Caco-2 (cell line): ENCODE measurements around the gene TBX15. TPM values are rescaled to one million over a fixed set of nuclear protein-coding genes. Genes with fewer than 3 reads are reported as not detected.

Experiments
- BruUV-seq: library from RNA; stranded (reverse); fragments of 400-500 nt; replicated peaks from 2 replicates; lab custom pipeline; 2021; lab: Mats Ljungman, UMichigan
- CTCF ChIA-PET: fragments of 300-600 bp; sonication (Branson Sonifier 250); formaldehyde crosslinking; loops from one replicate; lab custom pipeline; 2022; ENCODE audit warnings: antibody characterized with exemption; lab: Charles Lee
- POLR2A ChIA-PET: fragments of 300-600 bp; sonication (Branson Sonifier 250); formaldehyde crosslinking; loops from one replicate; lab custom pipeline; 2022; ENCODE audit warnings: antibody characterized with exemption; lab: Charles Lee
- DNase-seq, 2 experiments: peaks; one replicate each; pipeline versions ENCODE4 v3.0.0 to v3.0.0-alpha.2; 2020 to 2022
- H3K27me3 ChIP-seq: replicated peaks from 2 replicates; pipeline ENCODE4 v1.6.0; 2011; ENCODE audit warnings: low read length; ENCODE audit not compliant: control insufficient read depth, insufficient read depth
- H3K36me3 ChIP-seq: 2 replicates; pipeline ENCODE4 v1.5.1; 2011; ENCODE audit warnings: low read length; ENCODE audit not compliant: control insufficient read depth, insufficient read depth
- H3K4me1 ChIP-seq: fragments of 250-450 bp; sonication (Bioruptor Pico); 2 replicates; pipeline ENCODE4 v1.5.1; 2020; ENCODE audit warnings: mild to moderate bottlenecking
- H3K4me3 ChIP-seq: 2 replicates; pipeline ENCODE4 v1.5.1; 2011; ENCODE audit warnings: low read depth, mild to moderate bottlenecking, control low read depth, low read length
- H3K9me3 ChIP-seq: fragments of 250-450 bp; sonication (Bioruptor Pico); 2 replicates; pipeline ENCODE4 v1.5.1; 2020; ENCODE audit warnings: mild to moderate bottlenecking, moderate library complexity
- H3K27ac Mint-ChIP-seq: one replicate; pipeline ENCODE4 v1.8.0; 2022; ENCODE audit warnings: mixed read lengths; ENCODE audit not compliant: unreplicated experiment
- H3K27me3 Mint-ChIP-seq: one replicate; pipeline ENCODE4 v1.8.0; 2022; ENCODE audit warnings: mixed read lengths; ENCODE audit not compliant: insufficient read depth, unreplicated experiment
- H3K36me3 Mint-ChIP-seq: one replicate; pipeline ENCODE4 v1.8.0; 2022; ENCODE audit warnings: mild to moderate bottlenecking, mixed read lengths; ENCODE audit not compliant: insufficient read depth, unreplicated experiment
- H3K4me1 Mint-ChIP-seq: one replicate; pipeline ENCODE4 v1.8.0; 2022; ENCODE audit warnings: low read depth, mixed read lengths; ENCODE audit not compliant: unreplicated experiment
- H3K4me3 Mint-ChIP-seq: one replicate; pipeline ENCODE4 v1.8.0; 2022; ENCODE audit warnings: mild to moderate bottlenecking, moderate library complexity, mixed read lengths; ENCODE audit not compliant: unreplicated experiment
- H3K9me3 Mint-ChIP-seq: one replicate; pipeline ENCODE4 v1.8.0; 2022; ENCODE audit warnings: mixed read lengths; ENCODE audit not compliant: unreplicated experiment
- intact Hi-C: fragments of 100-400 bp; cut with micrococcal nuclease; formaldehyde crosslinking; loops from one replicate; pipeline ENCODE4 v1.10.0; 2022; ENCODE audit not compliant: unreplicated experiment
- total RNA-seq: library from RNA; stranded (reverse); gene quantifications from 2 replicates; pipeline ENCODE4 v1.2.3, GENCODE V29; 2022
- TF ChIP-seq, protein P1 (sequence below), 2 experiments: fragments of 200-600 bp in 1 of 2; IDR thresholded peaks; 1 replicate in 1 of 2; 2 replicates in 1 of 2; pipeline versions ENCODE4 v1.5.1 to v1.8.0; 2011 to 2022; ENCODE audit warnings: antibody characterized with exemption in 1 of 2, control low read depth in 1 of 2, inconsistent platforms in 1 of 2, low read depth in 1 of 2, low read length in 1 of 2, mild to moderate bottlenecking in 1 of 2, moderate library complexity in 1 of 2; ENCODE audit not compliant: insufficient read depth in 1 of 2, severe bottlenecking in 1 of 2, unreplicated experiment in 1 of 2

The TBX15 gene
- total RNA-seq, 1 experiment from 2014 or later = 0.11 TPM

DNA sequence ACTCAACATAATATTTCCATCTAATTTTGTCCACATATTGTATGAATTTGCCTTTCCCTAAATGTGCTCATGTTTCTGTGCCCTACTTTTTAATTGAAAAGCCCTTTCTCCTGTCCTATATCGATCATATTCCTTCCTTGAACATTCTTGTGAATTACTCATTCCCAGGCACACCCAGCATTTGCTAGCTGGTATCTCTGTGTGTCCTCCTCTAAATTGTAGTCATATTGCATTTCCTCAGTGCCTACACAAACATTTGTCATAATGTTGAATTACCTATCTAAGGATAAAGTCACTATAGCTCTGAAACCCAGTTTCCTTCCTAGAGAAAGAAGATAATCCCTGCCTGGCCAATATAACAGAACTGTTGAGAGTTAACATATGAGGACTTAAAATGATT lies 39.6 kb upstream of the TBX15 start:
- no peaks in the 10 kb centered on the region for H3K9me3 ChIP-seq
- H3K27ac Mint-ChIP-seq = no peak overlapping the region
- H3K27me3 ChIP-seq = no peaks in the 10 kb centered on the region
- no peaks in the 10 kb centered on the region for H3K4me1 Mint-ChIP-seq
- H3K4me1 ChIP-seq = no peaks in the 10 kb centered on the region
- POLR2A ChIA-PET = no interaction called here
- no TSS peak for BruUV-seq
- CTCF ChIA-PET = no interaction called here
- no peak overlapping the region for H3K4me3 ChIP-seq
- no peaks in the 10 kb centered on the region for H3K36me3 ChIP-seq
- H3K36me3 Mint-ChIP-seq = no peaks in the 10 kb centered on the region
- DNase-seq = no peak
- H3K27me3 Mint-ChIP-seq = no peaks in the 10 kb centered on the region
- TF ChIP-seq, protein P1, sequence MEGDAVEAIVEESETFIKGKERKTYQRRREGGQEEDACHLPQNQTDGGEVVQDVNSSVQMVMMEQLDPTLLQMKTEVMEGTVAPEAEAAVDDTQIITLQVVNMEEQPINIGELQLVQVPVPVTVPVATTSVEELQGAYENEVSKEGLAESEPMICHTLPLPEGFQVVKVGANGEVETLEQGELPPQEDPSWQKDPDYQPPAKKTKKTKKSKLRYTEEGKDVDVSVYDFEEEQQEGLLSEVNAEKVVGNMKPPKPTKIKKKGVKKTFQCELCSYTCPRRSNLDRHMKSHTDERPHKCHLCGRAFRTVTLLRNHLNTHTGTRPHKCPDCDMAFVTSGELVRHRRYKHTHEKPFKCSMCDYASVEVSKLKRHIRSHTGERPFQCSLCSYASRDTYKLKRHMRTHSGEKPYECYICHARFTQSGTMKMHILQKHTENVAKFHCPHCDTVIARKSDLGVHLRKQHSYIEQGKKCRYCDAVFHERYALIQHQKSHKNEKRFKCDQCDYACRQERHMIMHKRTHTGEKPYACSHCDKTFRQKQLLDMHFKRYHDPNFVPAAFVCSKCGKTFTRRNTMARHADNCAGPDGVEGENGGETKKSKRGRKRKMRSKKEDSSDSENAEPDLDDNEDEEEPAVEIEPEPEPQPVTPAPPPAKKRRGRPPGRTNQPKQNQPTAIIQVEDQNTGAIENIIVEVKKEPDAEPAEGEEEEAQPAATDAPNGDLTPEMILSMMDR (IDR thresholded peaks at IDR 0.05; ENCODE audit: insufficient read depth in 1 of 2, low read depth in 1 of 2, low read length in 1 of 2, severe bottlenecking in 1 of 2, unreplicated experiment in 1 of 2) = no peak
- intact Hi-C loops = no loop called here
- H3K4me3 Mint-ChIP-seq = no peak overlapping the region
- no peaks in the 10 kb centered on the region for H3K9me3 Mint-ChIP-seq

DNA sequence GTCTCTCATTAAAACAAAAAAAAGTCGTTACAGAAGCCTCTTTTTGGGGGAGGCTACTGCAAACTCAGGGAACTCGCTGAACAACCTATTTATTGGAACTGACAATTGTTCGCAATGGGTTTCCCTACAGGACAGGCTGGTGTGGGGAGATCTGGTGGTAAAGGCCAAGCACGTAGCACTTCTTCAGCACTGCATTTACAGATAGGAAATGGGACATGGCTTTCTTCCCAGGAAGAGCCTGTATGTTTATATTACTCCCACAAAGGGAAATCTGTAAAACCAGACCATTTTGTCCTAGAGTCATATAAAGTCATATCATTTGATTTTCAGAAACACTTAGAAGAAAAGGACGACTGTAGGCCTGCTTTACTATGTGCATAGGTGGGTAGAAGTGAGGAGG lies 38.8 kb upstream of the TBX15 start:
- no peaks in the 10 kb centered on the region for H3K4me1 ChIP-seq
- H3K27me3 ChIP-seq = no peaks in the 10 kb centered on the region
- no peaks in the 10 kb centered on the region for H3K27me3 Mint-ChIP-seq
- TF ChIP-seq, protein P1 (IDR thresholded peaks at IDR 0.05; ENCODE audit: insufficient read depth in 1 of 2, low read depth in 1 of 2, low read length in 1 of 2, severe bottlenecking in 1 of 2, unreplicated experiment in 1 of 2) = no peak
- no peaks in the 10 kb centered on the region for H3K36me3 Mint-ChIP-seq
- no peak overlapping the region for H3K27ac Mint-ChIP-seq
- H3K4me1 Mint-ChIP-seq = no peaks in the 10 kb centered on the region
- no peaks in the 10 kb centered on the region for H3K36me3 ChIP-seq
- H3K4me3 ChIP-seq = no peak overlapping the region
- H3K9me3 Mint-ChIP-seq = no peaks in the 10 kb centered on the region
- no peaks in the 10 kb centered on the region for H3K9me3 ChIP-seq
- ChIA-PET CTCF (no interaction called here), POLR2A (no interaction called here)
- DNase-seq = no peak
- no peak overlapping the region for H3K4me3 Mint-ChIP-seq
- intact Hi-C loops = no loop called here
- BruUV-seq = no TSS peak

DNA sequence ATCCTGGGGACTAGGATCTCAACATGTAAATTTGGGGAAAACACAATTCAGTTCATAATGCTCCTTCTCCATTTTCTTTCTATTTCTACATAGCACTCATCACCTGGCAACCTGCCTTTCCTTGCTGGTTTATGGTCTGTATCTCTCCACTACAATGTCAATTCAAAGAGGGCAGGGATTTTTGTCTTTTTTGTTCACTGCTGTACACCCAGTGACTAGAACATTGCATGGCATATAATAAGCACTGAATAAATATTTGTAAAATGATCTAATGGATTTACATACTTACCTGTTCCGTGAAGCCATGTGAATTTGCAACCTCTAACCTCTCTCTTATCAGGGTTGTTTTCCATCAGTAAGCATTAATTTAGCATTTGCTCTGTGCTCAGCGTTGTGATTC lies 27.4 kb upstream of the TBX15 start:
- H3K4me1 ChIP-seq = no peaks in the 10 kb centered on the region
- H3K36me3 ChIP-seq = no peaks in the 10 kb centered on the region
- no peaks in the 10 kb centered on the region for H3K9me3 ChIP-seq
- H3K4me3 ChIP-seq = no peak overlapping the region
- H3K4me1 Mint-ChIP-seq = no peaks in the 10 kb centered on the region
- H3K27me3 ChIP-seq = no peaks in the 10 kb centered on the region
- ChIA-PET POLR2A (no interaction called here), CTCF (no interaction called here)
- H3K27me3 Mint-ChIP-seq = no peaks in the 10 kb centered on the region
- no TSS peak for BruUV-seq
- H3K4me3 Mint-ChIP-seq = no peak overlapping the region
- peaks cover 11% of the 10 kb centered on the region for H3K9me3 Mint-ChIP-seq
- no peaks in the 10 kb centered on the region for H3K36me3 Mint-ChIP-seq
- intact Hi-C loops = no loop called here
- no peak overlapping the region for H3K27ac Mint-ChIP-seq
- TF ChIP-seq, protein P1 (IDR thresholded peaks at IDR 0.05; ENCODE audit: insufficient read depth in 1 of 2, low read depth in 1 of 2, low read length in 1 of 2, severe bottlenecking in 1 of 2, unreplicated experiment in 1 of 2) = no peak
- no peak for DNase-seq
